Spleen (tissue), 7 donors: ENCODE results near the gene PFN1.

Experiments
- POLR2A ChIP-seq, 3 donors: fragments of 450-650 bp; IDR thresholded peaks; one replicate each; pipeline ENCODE4 v1.5.1; 2017; ENCODE audit warnings: antibody characterized with exemption in 3 of 3, mild to moderate bottlenecking in 1 of 3
- TF ChIP-seq, protein P1 (sequence below), 11 experiments: fragments of 200-600 bp in 7 of 11; fragments of 450-650 bp in 4 of 11; sonication (generic) in 4 of 11; IDR thresholded peaks in 8 of 11; conservative IDR thresholded peaks in 3 of 11; 1 replicate in 7 of 11; 2 replicates in 4 of 11; pipeline versions ENCODE4 v1.4.0 to v1.8.0; 2016 to 2021; ENCODE audit warnings: antibody characterized with exemption in 11 of 11, inconsistent platforms in 4 of 11, mild to moderate bottlenecking in 1 of 11
- donor health status: DM: no; HTN: no; CAD: no; lungs with moderate emphysema.
- donor health status: DM: no; HTN: no; CAD: no.
- donor health status: DM: no; HTN: no; CAD: no.

DNA sequence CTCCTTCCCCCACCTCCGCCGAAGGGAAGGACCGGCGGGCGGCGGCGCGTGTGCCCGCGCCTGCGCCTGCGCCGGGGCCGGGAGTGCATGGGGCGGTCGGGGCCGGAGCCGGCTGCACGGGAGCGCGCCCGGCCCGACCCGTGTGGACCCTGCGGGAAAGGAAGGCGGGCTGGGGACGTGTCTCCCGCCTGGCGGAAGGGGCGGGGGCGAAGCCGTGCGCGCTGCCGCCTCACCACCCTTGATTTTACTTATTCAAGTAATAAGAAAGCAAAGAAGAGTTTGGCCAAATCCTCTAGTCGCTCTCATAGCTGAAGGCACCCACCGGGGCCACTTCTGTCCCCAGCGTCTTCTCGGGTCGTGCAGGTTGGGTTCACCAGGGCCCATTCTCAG lies 596 bp upstream of the PFN1 start:
- TF ChIP-seq, protein P1, sequence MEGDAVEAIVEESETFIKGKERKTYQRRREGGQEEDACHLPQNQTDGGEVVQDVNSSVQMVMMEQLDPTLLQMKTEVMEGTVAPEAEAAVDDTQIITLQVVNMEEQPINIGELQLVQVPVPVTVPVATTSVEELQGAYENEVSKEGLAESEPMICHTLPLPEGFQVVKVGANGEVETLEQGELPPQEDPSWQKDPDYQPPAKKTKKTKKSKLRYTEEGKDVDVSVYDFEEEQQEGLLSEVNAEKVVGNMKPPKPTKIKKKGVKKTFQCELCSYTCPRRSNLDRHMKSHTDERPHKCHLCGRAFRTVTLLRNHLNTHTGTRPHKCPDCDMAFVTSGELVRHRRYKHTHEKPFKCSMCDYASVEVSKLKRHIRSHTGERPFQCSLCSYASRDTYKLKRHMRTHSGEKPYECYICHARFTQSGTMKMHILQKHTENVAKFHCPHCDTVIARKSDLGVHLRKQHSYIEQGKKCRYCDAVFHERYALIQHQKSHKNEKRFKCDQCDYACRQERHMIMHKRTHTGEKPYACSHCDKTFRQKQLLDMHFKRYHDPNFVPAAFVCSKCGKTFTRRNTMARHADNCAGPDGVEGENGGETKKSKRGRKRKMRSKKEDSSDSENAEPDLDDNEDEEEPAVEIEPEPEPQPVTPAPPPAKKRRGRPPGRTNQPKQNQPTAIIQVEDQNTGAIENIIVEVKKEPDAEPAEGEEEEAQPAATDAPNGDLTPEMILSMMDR (IDR thresholded peaks at IDR 0.05 in 8 of 11, conservative IDR thresholded peaks at IDR 0.05 in 3 of 11), result no peak
- TF ChIP-seq POLR2A (IDR thresholded peaks at IDR 0.05), result no peak
